ENCODE results near the gene PTPRD.

The PTPRD gene

DNA sequence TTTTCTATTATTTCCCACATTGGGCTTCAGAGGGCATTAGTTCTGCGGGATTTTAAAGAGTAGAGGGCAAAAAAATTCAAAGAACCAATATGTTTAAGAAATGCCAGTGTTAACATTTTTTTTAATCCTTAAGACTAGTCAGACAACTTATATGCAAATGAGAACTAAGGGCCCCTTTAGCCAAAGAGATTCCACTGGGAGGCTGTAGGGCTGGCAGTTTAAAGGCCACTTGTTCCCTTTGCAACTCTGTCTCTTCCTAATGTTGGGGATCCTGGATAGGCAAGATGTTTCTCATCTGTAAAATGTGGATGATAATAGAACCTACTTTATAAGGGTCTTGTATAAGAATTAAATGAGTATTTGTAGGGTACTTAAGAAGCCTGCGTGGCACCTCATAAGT lies 1395.9 kb downstream of the PTPRD start:
- TF ChIP-seq TAF1 (IDR thresholded peaks at IDR 0.05; ENCODE audit: borderline replicate concordance, insufficient read depth, low read length) = no peak
- TF ChIP-seq FOXP2 (optimal IDR thresholded peaks at IDR 0.05; ENCODE audit: borderline replicate concordance, extremely low read depth, extremely low read length, insufficient read depth) = no peak
- TF ChIP-seq, protein P1, sequence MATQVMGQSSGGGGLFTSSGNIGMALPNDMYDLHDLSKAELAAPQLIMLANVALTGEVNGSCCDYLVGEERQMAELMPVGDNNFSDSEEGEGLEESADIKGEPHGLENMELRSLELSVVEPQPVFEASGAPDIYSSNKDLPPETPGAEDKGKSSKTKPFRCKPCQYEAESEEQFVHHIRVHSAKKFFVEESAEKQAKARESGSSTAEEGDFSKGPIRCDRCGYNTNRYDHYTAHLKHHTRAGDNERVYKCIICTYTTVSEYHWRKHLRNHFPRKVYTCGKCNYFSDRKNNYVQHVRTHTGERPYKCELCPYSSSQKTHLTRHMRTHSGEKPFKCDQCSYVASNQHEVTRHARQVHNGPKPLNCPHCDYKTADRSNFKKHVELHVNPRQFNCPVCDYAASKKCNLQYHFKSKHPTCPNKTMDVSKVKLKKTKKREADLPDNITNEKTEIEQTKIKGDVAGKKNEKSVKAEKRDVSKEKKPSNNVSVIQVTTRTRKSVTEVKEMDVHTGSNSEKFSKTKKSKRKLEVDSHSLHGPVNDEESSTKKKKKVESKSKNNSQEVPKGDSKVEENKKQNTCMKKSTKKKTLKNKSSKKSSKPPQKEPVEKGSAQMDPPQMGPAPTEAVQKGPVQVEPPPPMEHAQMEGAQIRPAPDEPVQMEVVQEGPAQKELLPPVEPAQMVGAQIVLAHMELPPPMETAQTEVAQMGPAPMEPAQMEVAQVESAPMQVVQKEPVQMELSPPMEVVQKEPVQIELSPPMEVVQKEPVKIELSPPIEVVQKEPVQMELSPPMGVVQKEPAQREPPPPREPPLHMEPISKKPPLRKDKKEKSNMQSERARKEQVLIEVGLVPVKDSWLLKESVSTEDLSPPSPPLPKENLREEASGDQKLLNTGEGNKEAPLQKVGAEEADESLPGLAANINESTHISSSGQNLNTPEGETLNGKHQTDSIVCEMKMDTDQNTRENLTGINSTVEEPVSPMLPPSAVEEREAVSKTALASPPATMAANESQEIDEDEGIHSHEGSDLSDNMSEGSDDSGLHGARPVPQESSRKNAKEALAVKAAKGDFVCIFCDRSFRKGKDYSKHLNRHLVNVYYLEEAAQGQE (IDR thresholded peaks at IDR 0.05; ENCODE audit: insufficient read depth in 1 of 2, low read depth in 2 of 2, low read length in 2 of 2) = no peak
- no peak for TF ChIP-seq POLR2AphosphoS5 (IDR thresholded peaks at IDR 0.05; ENCODE audit: low read depth, low read length)
- no peak for TF ChIP-seq SIN3A (IDR thresholded peaks at IDR 0.05; ENCODE audit: borderline replicate concordance, insufficient read depth, low read length)

DNA sequence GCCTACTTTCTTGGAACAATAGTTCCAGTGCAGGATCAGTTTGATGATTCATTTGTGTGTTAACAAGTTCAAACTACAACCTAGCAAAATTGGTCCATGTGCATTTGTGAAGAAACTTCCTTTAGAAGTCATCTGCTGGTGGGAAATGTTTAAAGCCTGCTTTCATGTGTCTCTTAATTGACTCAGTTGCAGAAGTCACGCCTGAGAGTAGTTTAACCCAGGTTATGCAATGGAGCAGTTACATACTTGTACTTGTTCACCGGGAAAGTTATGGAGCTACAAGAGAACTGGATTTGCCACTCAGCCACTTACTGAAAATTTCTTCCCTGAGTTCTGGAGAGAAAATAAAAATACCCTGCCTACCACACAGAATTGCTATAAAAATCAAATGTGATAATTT lies 1397.8 kb downstream of the PTPRD start:
- TF ChIP-seq, protein P1 (IDR thresholded peaks at IDR 0.05; ENCODE audit: insufficient read depth in 1 of 2, low read depth in 2 of 2, low read length in 2 of 2) = no peak
- TF ChIP-seq FOXP2 (optimal IDR thresholded peaks at IDR 0.05; ENCODE audit: borderline replicate concordance, extremely low read depth, extremely low read length, insufficient read depth) (no peak), POLR2AphosphoS5 (IDR thresholded peaks at IDR 0.05; ENCODE audit: low read depth, low read length) (no peak), SIN3A (IDR thresholded peaks at IDR 0.05; ENCODE audit: borderline replicate concordance, insufficient read depth, low read length) (no peak), TAF1 (IDR thresholded peaks at IDR 0.05; ENCODE audit: borderline replicate concordance, insufficient read depth, low read length) (no peak)

DNA sequence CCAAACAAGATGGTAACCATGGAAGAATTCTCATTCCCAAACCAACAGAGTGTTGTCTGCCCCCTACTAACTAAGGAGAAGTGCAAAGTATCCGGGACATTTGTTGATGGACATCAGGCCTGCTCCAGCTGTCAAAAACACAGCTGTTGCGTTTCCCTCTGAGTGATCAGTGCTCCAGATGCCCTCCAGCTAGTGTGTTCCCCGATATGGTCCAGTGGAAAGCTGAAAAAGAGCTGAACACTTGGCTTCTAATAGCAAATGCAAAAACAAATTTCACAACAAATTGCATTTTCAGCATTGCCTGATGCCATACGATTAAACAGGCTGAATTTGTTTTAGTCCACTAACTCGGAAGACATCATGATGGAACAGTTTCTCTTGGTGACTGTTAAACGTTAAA lies 1398.7 kb downstream of the PTPRD start:
- TF ChIP-seq SIN3A (IDR thresholded peaks at IDR 0.05; ENCODE audit: borderline replicate concordance, insufficient read depth, low read length) (no peak), POLR2AphosphoS5 (IDR thresholded peaks at IDR 0.05; ENCODE audit: low read depth, low read length) (no peak), FOXP2 (optimal IDR thresholded peaks at IDR 0.05; ENCODE audit: borderline replicate concordance, extremely low read depth, extremely low read length, insufficient read depth) (no peak), TAF1 (IDR thresholded peaks at IDR 0.05; ENCODE audit: borderline replicate concordance, insufficient read depth, low read length) (no peak)
- TF ChIP-seq, protein P1 (IDR thresholded peaks at IDR 0.05; ENCODE audit: insufficient read depth in 1 of 2, low read depth in 2 of 2, low read length in 2 of 2) = no peak

DNA sequence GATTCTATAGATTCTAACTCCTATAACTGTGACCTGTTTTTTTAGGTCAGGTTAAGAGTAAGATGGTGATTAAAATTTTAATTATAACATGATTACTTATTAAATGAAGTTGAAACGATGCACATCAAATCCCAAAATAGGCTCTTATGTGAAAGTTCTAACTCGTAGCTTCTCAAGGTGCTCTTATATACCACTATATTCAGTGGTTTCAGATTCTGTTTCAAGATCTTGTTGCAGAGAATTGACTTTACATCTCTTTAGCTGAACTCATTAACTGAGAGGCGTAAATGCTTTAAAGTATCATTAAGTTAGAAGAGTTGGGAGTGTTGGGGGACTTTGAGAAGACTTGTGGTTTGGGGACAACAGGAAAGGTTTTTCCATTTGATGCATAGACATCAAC lies 1399.8 kb downstream of the PTPRD start:
- TF ChIP-seq, protein P1 (IDR thresholded peaks at IDR 0.05; ENCODE audit: insufficient read depth in 1 of 2, low read depth in 2 of 2, low read length in 2 of 2) = no peak
- no peak for TF ChIP-seq FOXP2 (optimal IDR thresholded peaks at IDR 0.05; ENCODE audit: borderline replicate concordance, extremely low read depth, extremely low read length, insufficient read depth)
- no peak for TF ChIP-seq TAF1 (IDR thresholded peaks at IDR 0.05; ENCODE audit: borderline replicate concordance, insufficient read depth, low read length)
- TF ChIP-seq POLR2AphosphoS5 (IDR thresholded peaks at IDR 0.05; ENCODE audit: low read depth, low read length) = no peak
- TF ChIP-seq SIN3A (IDR thresholded peaks at IDR 0.05; ENCODE audit: borderline replicate concordance, insufficient read depth, low read length) = no peak

DNA sequence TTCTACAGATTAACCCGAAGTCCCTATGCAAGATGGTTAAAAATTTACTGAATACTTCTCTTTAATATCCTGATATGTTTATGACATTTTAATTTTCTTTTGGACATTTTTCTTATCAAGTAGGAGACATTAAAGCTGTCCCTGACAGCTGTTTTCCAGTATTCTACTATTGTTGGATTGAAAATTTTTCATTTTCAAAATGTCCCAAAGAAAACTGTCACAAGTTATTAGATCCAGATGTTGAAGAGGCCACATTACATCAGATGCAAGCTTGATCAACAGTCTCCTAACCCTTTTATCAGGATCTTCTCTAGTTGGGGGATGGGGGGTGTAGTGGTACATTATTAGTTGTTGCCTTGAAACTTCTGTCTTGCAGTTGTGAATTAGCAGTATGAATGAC lies 1410.5 kb downstream of the PTPRD start:
- TF ChIP-seq FOXP2 (optimal IDR thresholded peaks at IDR 0.05; ENCODE audit: borderline replicate concordance, extremely low read depth, extremely low read length, insufficient read depth) (no peak), POLR2AphosphoS5 (IDR thresholded peaks at IDR 0.05; ENCODE audit: low read depth, low read length) (no peak), TAF1 (IDR thresholded peaks at IDR 0.05; ENCODE audit: borderline replicate concordance, insufficient read depth, low read length) (no peak), SIN3A (IDR thresholded peaks at IDR 0.05; ENCODE audit: borderline replicate concordance, insufficient read depth, low read length) (no peak)
- TF ChIP-seq, protein P1 (IDR thresholded peaks at IDR 0.05; ENCODE audit: insufficient read depth in 1 of 2, low read depth in 2 of 2, low read length in 2 of 2) = no peak

Data from PFSK-1 (cell line).